GM21723 (cell line): ENCODE data around the gene DGKG.

ENCODE experiments used
- ATAC-seq: cut with Tn5 transposase; IDR thresholded peaks from one replicate; pipeline ENCODE4 v1.9.1; 2021; ENCODE audit warnings: mild to moderate bottlenecking, moderate library complexity; ENCODE audit not compliant: unreplicated experiment

DGKG gene

GRCh38 chr3:186115239-186115996, 246.6 kb downstream of the DGKG start:
- ATAC-seq, result no peak

DNA sequence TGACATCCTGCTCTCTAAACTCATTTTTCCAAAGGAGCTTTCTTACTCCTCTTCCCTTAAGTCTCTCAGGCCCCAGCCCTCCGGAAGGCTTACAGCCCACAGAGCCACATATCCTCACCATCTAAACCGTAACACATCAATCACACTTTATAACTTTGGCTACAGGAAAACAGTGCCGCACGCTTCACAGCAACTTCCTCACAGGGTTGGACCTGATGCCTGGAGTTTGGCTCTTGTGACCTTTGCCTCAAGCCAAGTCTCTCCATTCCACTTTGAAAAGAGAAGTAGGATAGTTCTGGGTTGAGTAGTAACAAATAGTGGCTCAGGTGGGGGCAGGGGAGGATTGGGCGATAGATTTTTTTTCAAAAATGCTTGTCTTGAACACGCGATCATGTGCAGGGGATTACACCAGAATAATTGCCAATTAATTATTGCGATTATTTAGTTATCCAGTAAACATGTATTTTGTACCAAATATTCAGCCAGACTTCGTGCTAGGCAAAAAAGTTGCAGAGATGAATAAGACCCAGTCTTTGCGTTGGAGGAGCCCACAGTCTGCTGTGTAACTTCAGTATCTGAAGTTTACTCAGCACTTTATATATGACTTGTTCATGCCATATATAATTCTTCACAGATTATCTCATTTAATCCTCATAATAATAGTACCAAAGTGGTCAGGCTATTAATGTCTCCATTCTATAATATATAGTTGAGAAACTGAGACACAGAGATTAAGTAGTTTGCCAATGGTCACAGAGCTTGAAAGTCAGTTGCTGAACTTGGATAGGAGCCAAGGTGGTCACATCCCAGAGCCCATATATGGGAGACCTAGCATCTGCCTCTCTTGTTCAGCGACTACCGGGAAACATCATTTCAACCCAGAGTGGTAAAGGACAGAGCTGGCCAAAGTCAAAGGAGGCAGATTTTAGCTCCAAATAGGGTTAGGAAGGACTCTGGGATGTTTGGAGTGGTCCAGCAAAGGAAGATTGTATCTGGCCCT, 250.8 kb downstream of the DGKG start:
- no peak for ATAC-seq

GRCh38 chr3:186109897-186110803, 251.9 kb downstream of the DGKG start:
- ATAC-seq, result no peak

GRCh38 chr3:186108941-186109865, 252.8 kb downstream of the DGKG start, which contains the start of gene ETV5:
ETV5 (minus strand) TSS chr3:186109089; CDS start chr3:186105868, 3,221 bp downstream.
- peak; percentile 94 for ATAC-seq

DNA sequence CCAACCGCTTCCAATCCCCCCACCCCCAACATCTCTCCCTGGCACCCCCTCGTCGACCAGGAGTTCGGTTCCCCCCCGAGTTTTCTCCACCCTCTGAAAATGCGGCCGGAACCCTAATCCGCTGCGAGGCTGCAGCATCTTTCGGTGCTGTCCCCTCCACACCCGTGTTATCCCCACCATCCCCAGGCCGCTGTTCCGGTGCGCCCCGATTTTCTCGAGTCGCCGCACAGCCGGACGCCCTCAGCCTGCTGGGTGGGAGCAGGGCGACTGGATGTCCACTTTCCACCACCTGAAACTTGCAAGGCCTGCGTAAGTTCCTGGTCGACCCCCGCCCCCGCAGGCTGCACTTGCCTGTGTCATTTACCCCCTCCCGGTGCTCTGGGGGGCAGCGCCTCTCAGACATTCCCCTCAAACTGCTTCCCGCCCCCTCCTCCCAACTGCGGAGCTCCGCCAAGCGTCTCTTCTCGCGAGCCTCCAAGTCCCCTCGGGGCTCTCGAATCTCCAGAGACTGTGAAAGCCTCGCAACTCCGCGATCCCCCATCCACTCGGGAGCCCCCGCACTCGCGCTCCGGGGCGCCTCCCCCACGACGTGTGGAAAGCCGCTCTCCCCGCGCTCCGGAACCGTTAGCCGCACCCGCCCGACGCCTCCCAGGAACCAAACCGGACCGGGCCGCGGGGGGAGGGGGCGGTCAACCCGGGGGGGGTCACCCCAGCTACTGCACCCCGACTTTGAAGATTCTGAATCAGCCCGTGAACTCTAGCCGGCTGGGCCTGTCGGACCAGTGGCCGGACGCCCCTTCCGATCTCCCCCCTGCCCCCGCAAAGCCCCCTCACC, 253.7 kb downstream of the DGKG start:
- ATAC-seq, result no peak

DNA sequence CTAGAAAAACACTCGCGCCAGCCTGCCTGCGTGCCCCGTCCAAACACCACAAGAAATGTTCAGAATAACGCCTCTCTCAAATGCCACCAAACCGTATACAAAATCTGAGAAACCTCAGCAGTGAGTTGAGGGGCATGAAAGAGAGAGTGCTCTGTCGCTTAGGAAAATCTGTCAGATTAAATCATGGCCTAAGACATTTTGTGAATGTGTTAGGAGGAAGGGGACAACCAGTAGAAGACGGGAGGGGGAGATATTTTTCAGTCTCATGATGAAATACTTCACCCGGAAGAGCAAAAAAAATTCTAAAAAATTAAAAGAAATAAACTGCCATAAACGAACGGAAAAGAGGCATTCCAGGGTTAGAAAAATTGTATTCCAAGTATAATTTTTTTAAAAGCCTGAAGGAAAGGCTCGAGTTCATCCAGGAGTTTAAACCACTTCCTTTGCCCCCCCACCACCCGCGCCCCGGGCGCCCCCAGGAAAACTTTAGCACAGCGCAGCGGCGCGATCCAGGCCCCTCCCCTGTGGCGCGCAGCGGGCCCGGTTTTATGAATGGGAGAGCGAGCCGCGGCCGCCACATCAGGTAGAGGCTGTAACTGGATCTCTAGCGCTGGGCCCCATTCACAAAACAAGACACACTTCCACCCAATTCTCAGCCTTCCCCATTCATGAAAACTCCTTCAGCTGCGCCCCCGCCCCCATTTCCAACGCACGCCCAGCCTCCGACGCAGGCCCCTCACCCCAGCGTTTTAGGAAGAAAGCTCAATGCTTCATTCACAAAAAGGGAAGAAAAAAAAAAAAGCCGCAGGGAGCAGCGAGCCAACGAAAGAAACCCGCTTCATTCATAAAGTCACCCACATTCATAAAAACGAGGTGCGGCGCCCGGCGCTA, 254.6 kb downstream of the DGKG start:
- peak; percentile 41 for ATAC-seq

GRCh38 chr3:186105543-186105942, 256.5 kb downstream of the DGKG start:
- ATAC-seq, result no peak

DNA sequence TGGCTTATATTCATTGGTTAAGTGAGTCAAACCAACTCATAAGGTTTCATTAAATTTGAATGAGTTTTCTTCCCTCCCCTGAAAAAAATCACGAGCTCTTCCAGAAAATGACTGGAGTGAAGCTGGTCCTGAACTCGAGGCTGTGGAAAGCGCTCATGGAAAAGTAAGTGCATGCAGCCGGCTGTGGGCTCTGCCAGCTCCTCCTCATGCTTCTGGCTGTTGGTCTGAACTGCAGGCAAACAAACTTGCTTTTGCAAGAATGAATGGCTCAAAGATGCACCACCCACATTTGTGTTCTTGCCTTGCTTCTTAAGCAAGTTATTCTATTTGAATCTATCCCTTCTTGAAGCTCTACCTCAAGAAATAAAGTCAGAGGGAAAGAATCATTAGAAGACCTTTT, 259.3 kb downstream of the DGKG start:
- ATAC-seq, result no peak

GRCh38 chr3:186100398-186100797, 261.6 kb downstream of the DGKG start:
- ATAC-seq, result no peak

- no peak for ATAC-seq
Observed at GRCh38 chr3:186099178-186099577, 262.9 kb downstream of the DGKG start.

GRCh38 chr3:186098740-186099139, 263.3 kb downstream of the DGKG start:
- no peak for ATAC-seq

DNA sequence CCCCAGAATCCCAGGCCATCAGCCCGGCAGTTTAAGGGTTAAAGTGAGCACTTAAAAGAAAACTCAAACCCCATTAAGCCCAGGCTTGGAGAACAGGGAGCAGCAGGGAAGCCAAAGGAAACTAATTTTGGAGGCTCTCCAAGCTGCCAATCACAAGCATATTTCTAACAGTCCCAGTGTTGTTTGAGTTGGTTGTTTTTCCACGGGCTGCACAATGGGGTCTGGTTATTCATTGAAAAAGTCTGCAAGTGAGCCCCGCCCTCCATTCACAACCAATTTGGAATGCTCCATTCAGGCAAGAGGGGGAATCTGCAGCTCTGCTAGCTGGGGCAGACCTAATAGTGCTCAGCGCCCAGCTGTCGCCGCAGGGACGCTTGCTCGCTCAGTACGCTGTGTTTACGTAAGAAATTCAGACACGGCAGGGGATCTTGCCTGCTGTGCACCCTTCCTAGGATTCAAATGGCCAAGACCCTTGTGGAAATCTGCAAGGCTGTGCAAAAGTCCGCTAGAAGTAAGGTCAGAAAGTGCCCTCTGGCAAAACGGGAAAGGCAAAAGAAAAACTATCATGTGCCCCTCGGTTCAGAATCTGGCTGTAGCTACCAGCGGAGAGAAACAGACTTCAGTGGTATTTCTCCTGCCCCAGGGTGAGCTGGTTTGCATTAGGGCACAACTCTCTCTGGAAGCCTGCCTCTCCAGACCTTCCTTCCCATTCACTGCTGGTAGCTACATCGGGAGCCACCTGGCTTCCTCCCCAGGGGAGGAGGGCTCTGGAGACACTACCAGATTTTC, 264.2 kb downstream of the DGKG start:
- no peak for ATAC-seq

- no peak for ATAC-seq
Observed at GRCh38 chr3:186097317-186097662, 264.7 kb downstream of the DGKG start.
